Measurements from ENCODE around the gene MED27. TPM values are rescaled to one million over a fixed set of nuclear protein-coding genes. Genes with fewer than 3 reads are reported as not detected.
A peak's percentile ranks its signal among the peaks of the same experiment; 100 is the strongest.

MED27 gene
- total RNA-seq, 2 experiments from 2014 or later = 25.7 to 28.2 TPM

DNA sequence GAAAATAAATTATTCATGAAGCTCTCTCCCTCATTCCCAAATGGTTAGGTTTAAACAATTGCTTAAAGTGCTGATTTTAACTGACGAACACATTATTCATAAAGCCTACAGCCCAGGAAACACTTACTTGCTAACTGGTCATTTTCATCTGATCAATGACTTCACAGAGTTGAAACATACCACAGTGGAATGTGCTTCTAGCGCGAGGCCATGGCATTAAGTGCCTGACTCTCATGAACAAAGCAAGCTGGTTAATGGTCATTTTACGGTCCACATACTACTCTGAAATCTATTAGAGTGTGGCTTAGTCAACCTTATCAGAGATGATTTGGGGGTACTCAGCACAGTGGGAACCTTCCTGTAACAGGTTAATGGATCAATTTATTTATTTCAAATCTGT lies 114.6 kb downstream of the MED27 start:
- H3K4me1 Mint-ChIP-seq = no peaks in the 10 kb centered on the region
- CTCF ChIA-PET = no interaction called here
- DNase-seq = no peak
- no peaks in the 10 kb centered on the region for H3K27me3 Mint-ChIP-seq
- no peaks in the 10 kb centered on the region for H3K9me3 Mint-ChIP-seq (ENCODE audit: low read depth)
- ATAC-seq = no peak
- H3K4me3 Mint-ChIP-seq = no peak overlapping the region
- peaks cover 7% of the 10 kb centered on the region for H3K36me3 Mint-ChIP-seq
- no peak overlapping the region for H3K27ac Mint-ChIP-seq

GRCh38 chr9:131963072-131964030 lies 116.3 kb downstream of the MED27 start:
- Mint-ChIP-seq H3K27ac (no peak overlapping the region), H3K27me3 (no peaks in the 10 kb centered on the region), H3K36me3 (peaks cover 7% of the 10 kb centered on the region), H3K9me3 (ENCODE audit: low read depth) (no peaks in the 10 kb centered on the region), H3K4me3 (no peak overlapping the region), H3K4me1 (no peaks in the 10 kb centered on the region)
- CTCF ChIA-PET = interaction anchor here (1.3 kb wide), 1 partner anchor 9 kb away, joined by 3 read pairs; no protein-coding TSS in a partner anchor
- no peak for ATAC-seq
- no peak for DNase-seq

- Mint-ChIP-seq H3K9me3 (ENCODE audit: low read depth) (no peaks in the 10 kb centered on the region), H3K27me3 (no peaks in the 10 kb centered on the region), H3K27ac (no peak overlapping the region), H3K4me1 (no peaks in the 10 kb centered on the region), H3K36me3 (peaks cover 7% of the 10 kb centered on the region), H3K4me3 (no peak overlapping the region)
- CTCF ChIA-PET = no interaction called here
- DNase-seq = no peak
- ATAC-seq = no peak
Observed at GRCh38 chr9:131961496-131961880, 118.2 kb downstream of the MED27 start.

GRCh38 chr9:131960851-131961495 lies 118.7 kb downstream of the MED27 start:
- DNase-seq (no peak), ATAC-seq (no peak)
- H3K4me3 Mint-ChIP-seq = no peak overlapping the region
- no peak overlapping the region for H3K27ac Mint-ChIP-seq
- CTCF ChIA-PET = no interaction called here
- no peaks in the 10 kb centered on the region for H3K9me3 Mint-ChIP-seq (ENCODE audit: low read depth)
- no peaks in the 10 kb centered on the region for H3K27me3 Mint-ChIP-seq
- no peaks in the 10 kb centered on the region for H3K4me1 Mint-ChIP-seq
- H3K36me3 Mint-ChIP-seq = peaks cover 7% of the 10 kb centered on the region

DNA sequence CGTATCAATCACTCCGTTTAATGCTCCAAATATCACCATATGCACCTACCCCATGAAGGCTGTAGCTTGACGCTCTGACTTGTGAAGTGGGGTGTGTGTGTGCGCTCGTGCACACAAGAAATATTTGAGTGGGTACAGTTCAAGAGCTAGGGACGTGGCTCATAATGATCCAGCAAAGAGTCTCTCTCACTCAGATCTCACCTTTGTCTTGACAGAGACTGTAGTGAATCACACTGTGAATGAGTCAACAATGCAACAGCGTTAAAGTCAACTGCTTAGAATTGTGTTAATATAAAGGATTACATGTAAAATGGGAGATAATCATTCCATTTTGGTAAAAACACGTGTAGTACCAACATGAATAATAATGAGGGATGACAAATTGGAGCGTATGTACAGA lies 119.4 kb downstream of the MED27 start:
- CTCF ChIA-PET = interaction anchor here (0.8 kb wide), 1 partner anchor 16 kb away, joined by 3 read pairs; no protein-coding TSS in a partner anchor
- Mint-ChIP-seq H3K4me3 (no peak overlapping the region), H3K27me3 (no peaks in the 10 kb centered on the region), H3K27ac (no peak overlapping the region), H3K36me3 (peaks cover 7% of the 10 kb centered on the region), H3K4me1 (no peaks in the 10 kb centered on the region), H3K9me3 (ENCODE audit: low read depth) (no peaks in the 10 kb centered on the region)
- ATAC-seq = no peak
- DNase-seq = no peak

- CTCF ChIA-PET = interaction anchor here (0.8 kb wide), 1 partner anchor 16 kb away, joined by 3 read pairs; no protein-coding TSS in a partner anchor
- Mint-ChIP-seq H3K9me3 (ENCODE audit: low read depth) (no peaks in the 10 kb centered on the region), H3K36me3 (peaks cover 7% of the 10 kb centered on the region), H3K27ac (no peak overlapping the region), H3K4me1 (no peaks in the 10 kb centered on the region), H3K4me3 (no peak overlapping the region), H3K27me3 (no peaks in the 10 kb centered on the region)
- ATAC-seq (no peak), DNase-seq (no peak)
Observed at GRCh38 chr9:131959887-131960286, 119.8 kb downstream of the MED27 start.

DNA sequence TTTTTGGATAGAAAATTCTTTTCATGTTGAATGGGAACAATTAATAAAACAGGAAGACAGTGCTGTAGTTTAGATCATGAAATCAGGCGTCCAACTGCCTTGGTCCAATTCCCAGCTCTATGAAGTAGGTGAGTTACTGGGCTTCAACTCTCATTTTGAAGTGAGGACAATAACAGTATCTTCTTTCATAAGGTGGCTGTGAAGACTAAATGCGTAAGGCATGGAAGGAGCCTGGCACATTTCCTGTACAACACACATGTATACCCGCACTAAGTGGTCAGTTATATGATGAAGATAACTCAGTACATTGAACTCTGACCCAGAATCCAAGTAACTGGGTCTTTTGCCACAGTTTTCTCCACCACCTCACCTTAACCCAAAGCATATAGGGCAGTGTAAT lies 120.6 kb downstream of the MED27 start:
- CTCF ChIA-PET = no interaction called here
- H3K4me1 Mint-ChIP-seq = no peaks in the 10 kb centered on the region

DNA sequence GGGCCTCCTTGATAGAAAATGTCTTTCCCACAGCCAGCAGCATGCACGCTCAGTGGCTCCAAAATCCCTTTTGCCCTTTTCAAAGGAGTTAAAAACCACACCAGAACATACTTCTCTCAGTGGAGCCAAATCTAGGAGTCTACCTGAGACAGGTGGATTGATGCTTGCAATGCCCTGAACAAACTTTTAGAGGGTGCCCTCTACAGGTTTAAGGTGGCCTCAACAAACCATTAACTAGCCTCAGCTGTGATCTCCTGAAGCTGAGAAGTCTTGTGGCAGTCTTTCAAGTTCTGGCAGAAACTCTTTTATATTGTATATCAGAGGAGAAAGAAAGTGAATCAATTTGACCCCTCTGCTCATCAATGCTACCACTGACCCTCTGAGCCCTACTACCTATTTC lies 125.4 kb downstream of the MED27 start:
- Mint-ChIP-seq H3K36me3 (peaks cover 1% of the 10 kb centered on the region), H3K9me3 (ENCODE audit: low read depth) (no peaks in the 10 kb centered on the region), H3K27ac (no peak overlapping the region), H3K27me3 (no peaks in the 10 kb centered on the region), H3K4me3 (no peak overlapping the region), H3K4me1 (peaks cover 9% of the 10 kb centered on the region)
- CTCF ChIA-PET = interaction anchor here (0.9 to 1.4 kb wide), 5 partner anchors 9 to 314 kb away, joined by 3 to 6 read pairs (median 3); no protein-coding TSS in a partner anchor
- DNase-seq (no peak), ATAC-seq (no peak)

More for the DNA sequence above, 120.6 kb downstream of the MED27 start:
- no peaks in the 10 kb centered on the region for H3K9me3 Mint-ChIP-seq (ENCODE audit: low read depth)
- peaks cover 3% of the 10 kb centered on the region for H3K36me3 Mint-ChIP-seq
- H3K27me3 Mint-ChIP-seq = no peaks in the 10 kb centered on the region
- H3K4me3 Mint-ChIP-seq = no peak overlapping the region
- ATAC-seq (no peak), DNase-seq (no peak)
- no peak overlapping the region for H3K27ac Mint-ChIP-seq

GRCh38 chr9:131951905-131952304 lies 127.8 kb downstream of the MED27 start:
- ATAC-seq = no peak

GRCh38 chr9:131951155-131951554 lies 128.5 kb downstream of the MED27 start:
- H3K27me3 Mint-ChIP-seq = no peaks in the 10 kb centered on the region
- no peak overlapping the region for H3K4me3 Mint-ChIP-seq
- H3K4me1 Mint-ChIP-seq = peaks cover 9% of the 10 kb centered on the region
- CTCF ChIA-PET = interaction anchor here (0.9 to 1.0 kb wide), 2 partner anchors 119 to 285 kb away, joined by 3 read pairs; no protein-coding TSS in a partner anchor
- no peaks in the 10 kb centered on the region for H3K9me3 Mint-ChIP-seq (ENCODE audit: low read depth)
- DNase-seq = no peak
- H3K27ac Mint-ChIP-seq = no peak overlapping the region
- ATAC-seq = no peak
- peaks cover 1% of the 10 kb centered on the region for H3K36me3 Mint-ChIP-seq

More at GRCh38 chr9:131951905-131952304, 127.8 kb downstream of the MED27 start:
- no peak overlapping the region for H3K4me3 Mint-ChIP-seq
- H3K9me3 Mint-ChIP-seq (ENCODE audit: low read depth) = no peaks in the 10 kb centered on the region
- H3K27ac Mint-ChIP-seq = no peak overlapping the region
- no peaks in the 10 kb centered on the region for H3K27me3 Mint-ChIP-seq
- H3K4me1 Mint-ChIP-seq = peaks cover 9% of the 10 kb centered on the region
- DNase-seq = no peak
- CTCF ChIA-PET = interaction anchor here (0.7 to 1.0 kb wide), 2 partner anchors 114 to 285 kb away, joined by 3 read pairs; no protein-coding TSS in a partner anchor
- peaks cover 1% of the 10 kb centered on the region for H3K36me3 Mint-ChIP-seq

DNA sequence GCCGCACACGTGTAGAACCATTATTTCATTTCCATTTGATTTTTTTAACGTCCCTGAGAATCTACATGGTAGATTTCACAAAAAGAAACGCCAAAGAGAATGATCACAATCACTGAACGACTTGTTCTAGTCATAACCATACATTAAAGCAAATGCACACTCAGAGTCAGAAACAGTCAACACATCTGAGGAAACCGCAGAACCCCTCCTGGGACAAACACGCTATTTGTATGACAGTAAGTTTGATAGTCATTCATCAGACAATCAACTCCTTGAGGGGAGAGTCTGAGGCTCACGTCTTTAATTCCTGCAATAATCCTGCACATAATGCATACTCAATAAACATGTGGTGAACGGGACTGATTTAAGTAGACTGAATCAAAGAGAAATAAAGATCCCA lies 129.2 kb downstream of the MED27 start:
- CTCF ChIA-PET = interaction anchor here (0.9 kb wide), 1 partner anchor 119 kb away, joined by 3 read pairs; no protein-coding TSS in a partner anchor
- DNase-seq = peak; percentile 57
- H3K27ac Mint-ChIP-seq = no peak overlapping the region
- H3K9me3 Mint-ChIP-seq (ENCODE audit: low read depth) = no peaks in the 10 kb centered on the region
- peak; percentile 71 for ATAC-seq
- H3K27me3 Mint-ChIP-seq = no peaks in the 10 kb centered on the region
- H3K36me3 Mint-ChIP-seq = peaks cover 1% of the 10 kb centered on the region
- peaks cover 9% of the 10 kb centered on the region for H3K4me1 Mint-ChIP-seq
- H3K4me3 Mint-ChIP-seq = no peak overlapping the region

DNA sequence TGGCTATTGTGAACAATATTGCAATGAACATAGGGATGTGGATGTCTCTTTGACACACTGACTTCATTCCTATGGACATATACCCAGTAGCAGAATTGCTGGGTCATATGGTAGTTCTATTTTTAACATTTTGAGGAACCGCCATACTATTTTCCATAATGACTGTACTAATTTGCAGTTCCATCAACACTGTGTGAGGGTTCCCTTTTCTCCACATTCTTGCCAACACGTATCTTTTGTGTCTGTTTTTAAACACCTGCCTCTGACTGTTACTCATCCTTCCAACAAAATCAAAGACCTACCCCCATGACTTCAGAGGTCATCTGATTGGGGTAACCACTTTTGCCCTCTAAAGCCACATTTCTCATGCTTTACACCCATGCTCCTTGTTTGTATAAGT lies 133.5 kb downstream of the MED27 start:
- no peaks in the 10 kb centered on the region for H3K27me3 Mint-ChIP-seq
- H3K4me3 Mint-ChIP-seq = no peak overlapping the region
- H3K9me3 Mint-ChIP-seq (ENCODE audit: low read depth) = no peaks in the 10 kb centered on the region
- H3K36me3 Mint-ChIP-seq = peaks cover 1% of the 10 kb centered on the region
- DNase-seq = no peak
- H3K27ac Mint-ChIP-seq = no peak overlapping the region
- ATAC-seq = no peak
- CTCF ChIA-PET = no interaction called here
- H3K4me1 Mint-ChIP-seq = peaks cover 9% of the 10 kb centered on the region

DNA sequence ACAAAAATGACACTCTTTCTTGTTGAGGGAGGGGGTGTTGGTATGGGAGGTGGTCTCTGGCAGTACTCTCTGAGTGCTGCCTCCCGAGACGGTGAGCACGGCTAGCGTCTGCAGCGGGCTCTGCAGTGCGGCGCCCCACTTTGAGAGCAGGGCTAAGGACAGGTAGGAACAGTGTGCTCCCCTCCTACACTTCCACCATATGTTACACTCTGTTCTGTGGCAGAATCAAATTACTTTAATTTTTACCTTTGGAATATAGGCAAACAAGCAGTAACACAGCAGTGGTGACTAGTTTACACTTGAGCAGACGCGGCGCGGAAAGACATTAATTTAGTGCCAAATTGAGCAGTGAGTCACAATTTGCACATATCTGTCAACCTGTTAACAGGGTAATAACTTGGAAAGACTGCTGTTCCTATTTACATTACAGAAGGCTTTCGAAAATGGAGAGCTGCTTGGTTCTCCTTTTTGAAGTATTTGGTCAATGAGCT lies 136.3 kb downstream of the MED27 start:
- Mint-ChIP-seq H3K9me3 (ENCODE audit: low read depth) (no peaks in the 10 kb centered on the region), H3K27me3 (no peaks in the 10 kb centered on the region), H3K4me3 (no peak overlapping the region), H3K4me1 (no peaks in the 10 kb centered on the region), H3K27ac (no peak overlapping the region), H3K36me3 (no peaks in the 10 kb centered on the region)
- DNase-seq = no peak
- no peak for ATAC-seq
- CTCF ChIA-PET = interaction anchor here (1.5 kb wide), 1 partner anchor 17 kb away, joined by 3 read pairs; no protein-coding TSS in a partner anchor

All from activated CD8-positive, alpha-beta memory T cell treated with anti-CD3 and anti-CD28 coated beads, Interleukin-2, amount 10 ng/mL, durations not matched to agents 7 days and 5 days (primary cell).